GM12875 (cell line): ENCODE data around the gene TREM2.

Experiments used
- H3K4me3 ChIP-seq: one replicate; pipeline ENCODE4 v1.5.1; 2011; ENCODE audit warnings: low read depth, low read length, control low read depth
- CTCF ChIP-seq: IDR thresholded peaks from 2 replicates; pipeline ENCODE4 v1.5.1; 2011; ENCODE audit warnings: low read depth, mild to moderate bottlenecking, control low read depth, inconsistent platforms, low read length, moderate library complexity, borderline replicate concordance; ENCODE audit not compliant: insufficient read depth

TREM2 gene

GRCh38 chr6:41160933-41161332, 2.0 kb downstream of the TREM2 start:
- no peak for TF ChIP-seq CTCF
- H3K4me3 ChIP-seq, result no peak overlapping the region

DNA sequence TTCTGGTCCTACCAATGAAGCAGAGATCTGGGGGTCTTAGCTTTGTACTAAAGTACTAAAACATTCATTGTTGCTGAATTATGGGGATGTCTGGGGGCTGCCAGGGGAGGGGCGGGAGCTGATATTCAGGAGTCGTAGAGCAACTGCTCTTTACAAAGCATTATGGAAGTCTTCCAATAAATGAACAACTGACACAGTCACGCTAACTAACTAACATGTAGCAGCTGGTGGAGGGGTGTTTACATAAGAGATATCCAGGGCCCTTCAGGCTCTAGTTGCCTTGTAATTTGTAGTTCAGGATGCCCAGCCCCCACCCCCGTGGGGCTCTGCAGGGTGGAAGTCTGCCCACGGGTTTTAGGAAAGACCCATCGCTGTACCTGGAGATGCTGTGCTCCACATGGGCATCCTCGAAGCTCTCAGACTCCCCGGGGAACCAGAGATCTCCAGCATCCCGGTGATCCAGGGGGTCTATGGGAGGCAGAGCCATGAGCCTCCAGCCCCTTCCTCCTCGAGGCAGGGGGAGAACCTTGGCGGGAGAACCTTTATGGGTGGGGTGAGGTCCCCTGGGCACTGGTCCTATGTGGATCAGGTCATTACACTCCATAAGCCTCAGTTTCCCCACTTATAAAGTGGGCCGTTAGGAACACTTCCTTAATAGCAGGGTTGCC, 3.4 kb downstream of the TREM2 start:
- no peak overlapping the region for H3K4me3 ChIP-seq
- no peak for TF ChIP-seq CTCF

DNA sequence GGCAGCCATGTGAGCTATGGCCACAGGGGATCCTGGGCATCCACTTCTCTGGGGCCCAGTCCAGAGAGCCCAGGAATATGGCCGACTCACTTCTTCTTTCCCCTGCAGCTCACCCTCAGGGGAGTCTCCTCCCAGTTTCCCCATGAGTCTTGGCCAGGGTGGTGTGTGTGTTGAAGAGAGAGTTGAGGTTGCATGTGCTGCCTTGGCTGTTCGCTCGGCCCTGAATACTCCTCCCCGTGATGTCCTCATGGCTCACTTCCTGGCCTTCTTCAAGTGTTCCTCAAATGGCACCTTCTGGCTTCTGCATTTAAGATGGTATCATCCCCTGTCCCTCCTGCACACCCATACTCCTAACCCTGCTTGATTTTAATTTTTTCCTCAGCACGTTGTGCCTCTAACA, 5.6 kb downstream of the TREM2 start:
- TF ChIP-seq CTCF, result no peak
- H3K4me3 ChIP-seq, result no peak overlapping the region

DNA sequence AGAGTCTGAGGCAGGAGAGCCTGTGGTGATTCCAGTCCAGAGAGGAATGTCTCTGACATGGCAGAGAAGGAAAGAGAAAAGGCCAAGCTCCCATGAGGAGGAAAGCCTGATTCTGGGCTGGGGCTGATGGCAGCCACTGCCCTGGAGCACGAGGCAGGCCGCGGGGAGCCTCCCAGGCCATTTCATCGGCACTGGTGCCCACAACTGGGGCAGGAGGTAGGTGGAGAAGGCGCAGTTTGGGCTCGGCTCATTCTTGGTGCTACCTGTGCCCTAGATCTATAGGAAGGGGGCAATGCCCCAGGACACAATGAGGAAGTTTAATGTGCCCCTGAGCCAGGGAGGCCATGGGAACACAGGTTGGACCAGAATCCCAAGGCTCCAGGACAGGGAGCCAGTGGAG, 6.1 kb downstream of the TREM2 start:
- TF ChIP-seq CTCF, result no peak
- H3K4me3 ChIP-seq, result no peak overlapping the region

GRCh38 chr6:41156001-41156400, 6.9 kb downstream of the TREM2 start:
- H3K4me3 ChIP-seq, result no peak overlapping the region
- no peak for TF ChIP-seq CTCF

- TF ChIP-seq CTCF, result no peak
- H3K4me3 ChIP-seq, result no peak overlapping the region
Measured at GRCh38 chr6:41155132-41155805, 7.6 kb downstream of the TREM2 start.
